ENCODE data around the gene SCYL2. TPM values are rescaled to one million over a fixed set of nuclear protein-coding genes. Genes with fewer than 3 reads are reported as not detected.

The SCYL2 gene
- total and polyA plus RNA-seq, 10 of the 15 experiments (the other 5 are each of a cell fraction or from before 2014, with no cell fraction given), result 5.4 to 34.3 (median 26.9) TPM

- TF ChIP-seq IKZF1 (conservative IDR thresholded peaks at IDR 0.05) (no peak), MXI1 (IDR thresholded peaks at IDR 0.05; ENCODE audit: low read depth, low read length) (no peak), SREBF2 (IDR thresholded peaks at IDR 0.05; ENCODE audit: low read length) (no peak), IRF4 (IDR thresholded peaks at IDR 0.05; ENCODE audit: low read depth, low read length) (no peak)
Measured at GRCh38 chr12:100251917-100252316, 15.1 kb upstream of the SCYL2 start (continued).

GRCh38 chr12:100253437-100253836 lies 13.5 kb upstream of the SCYL2 start:
- H4K20me1 ChIP-seq (ENCODE audit: control insufficient read depth, insufficient read depth), result no peaks in the 10 kb centered on the region
- RAD21 ChIA-PET (ENCODE audit: unreplicated experiment), result no interaction called here
- WGBS (ENCODE audit: insufficient coverage, insufficient replicate concordance, low lambda C conversion rate, missing lambda C conversion rate), result 100% methylated on average over 1 of the region's 1 CpG
- H3K4me3 ChIP-seq, result no peak overlapping the region
- SMC1A ChIA-PET (ENCODE audit: uncharacterized antibody, unreplicated experiment), result no interaction called here
- H3K4me2 ChIP-seq (ENCODE audit: control insufficient read depth, insufficient read depth), result no peak overlapping the region
- DNase-seq (ENCODE audit: low read depth, low spot score) (no peak), ATAC-seq (no peak), FAIRE-seq (no peak)
- in situ Hi-C loops (cut with MboI) (no loop called here), intact Hi-C loops (cut with micrococcal nuclease; ENCODE audit: unreplicated experiment) (no loop called here)
- no peaks in the 10 kb centered on the region for H3K27me3 ChIP-seq (replicated peaks in 1 of 2; ENCODE audit: control insufficient read depth in 2 of 2, insufficient read depth in 2 of 2, low read length in 1 of 2)
- H3K36me3 ChIP-seq (ENCODE audit: control insufficient read depth in 2 of 2, insufficient read depth in 2 of 2, low read length in 1 of 2), result no peaks in the 10 kb centered on the region
- POLR2A ChIA-PET, result interaction anchor here (0.6 kb wide), 1 partner anchor 1026 kb away, joined by 4 read pairs; no protein-coding TSS in a partner anchor
- H3K4me1 ChIP-seq (ENCODE audit: control insufficient read depth, insufficient read depth, low read length), result no peaks in the 10 kb centered on the region
- no peaks in the 10 kb centered on the region for H3K79me2 ChIP-seq (ENCODE audit: control insufficient read depth, insufficient read depth, low read length)
- H2AFZ ChIP-seq (ENCODE audit: control insufficient read depth, low read depth, low read length), result no peak overlapping the region
- no peak overlapping the region for H3K9ac ChIP-seq (ENCODE audit: control insufficient read depth, insufficient read depth, low read length)
- CTCF ChIA-PET, result no interaction called here
- no TSS peak for BruUV-seq (replicated peaks)
- H3K9me3 ChIP-seq (replicated peaks; ENCODE audit: control insufficient read depth, insufficient read depth, low read length), result no peaks in the 10 kb centered on the region
- H3K27ac ChIP-seq (ENCODE audit: control insufficient read depth, insufficient read depth), result no peak overlapping the region
- no peak for TF ChIP-seq CTCF (IDR thresholded peaks at IDR 0.05 in 2 of 3, conservative IDR thresholded peaks at IDR 0.05 in 1 of 3; ENCODE audit: control insufficient read depth in 2 of 3, extremely low read depth in 1 of 3, insufficient read depth in 1 of 3, low read depth in 3 of 3, low read length in 3 of 3)
- no peak for TF ChIP-seq ATF7 (IDR thresholded peaks at IDR 0.05; ENCODE audit: low read depth)
- no peak for TF ChIP-seq HSF1 (IDR thresholded peaks at IDR 0.05; ENCODE audit: low read depth, low read length)
- TF ChIP-seq HCFC1 (IDR thresholded peaks at IDR 0.05; ENCODE audit: low read length), result no peak
- TF ChIP-seq USF1 (IDR thresholded peaks at IDR 0.05; ENCODE audit: borderline replicate concordance, extremely low read length, insufficient read depth, low read depth, low read length), result no peak
- TF ChIP-seq EGR1 (IDR thresholded peaks at IDR 0.05; ENCODE audit: borderline replicate concordance in 1 of 2, low read depth in 2 of 2, low read length in 2 of 2), result no peak
- no peak for TF ChIP-seq CREB1 (IDR thresholded peaks at IDR 0.05; ENCODE audit: low read depth)
- no peak for TF ChIP-seq NR2C1 (IDR thresholded peaks at IDR 0.05)
- no peak for TF ChIP-seq PBX3 (IDR thresholded peaks at IDR 0.05; ENCODE audit: insufficient replicate concordance, low read depth, low read length)
- no peak for TF ChIP-seq SREBF2 (IDR thresholded peaks at IDR 0.05; ENCODE audit: low read length)
- TF ChIP-seq PKNOX1 (IDR thresholded peaks at IDR 0.05), result no peak
- TF ChIP-seq KDM1A (IDR thresholded peaks at IDR 0.05; ENCODE audit: borderline replicate concordance), result no peak

All from GM12878 (cell line).